ENCODE data around the gene NLK. TPM values are rescaled to one million over a fixed set of nuclear protein-coding genes. Genes with fewer than 3 reads are reported as not detected.
"Not testable (repeated sequence)": the region's sequence is repeated elsewhere in the genome, so short reads cannot be mapped to it uniquely, and the experiment has no call there.

The NLK gene
- total RNA-seq, 1 experiment from 2014 or later, result 18.0 TPM

DNA sequence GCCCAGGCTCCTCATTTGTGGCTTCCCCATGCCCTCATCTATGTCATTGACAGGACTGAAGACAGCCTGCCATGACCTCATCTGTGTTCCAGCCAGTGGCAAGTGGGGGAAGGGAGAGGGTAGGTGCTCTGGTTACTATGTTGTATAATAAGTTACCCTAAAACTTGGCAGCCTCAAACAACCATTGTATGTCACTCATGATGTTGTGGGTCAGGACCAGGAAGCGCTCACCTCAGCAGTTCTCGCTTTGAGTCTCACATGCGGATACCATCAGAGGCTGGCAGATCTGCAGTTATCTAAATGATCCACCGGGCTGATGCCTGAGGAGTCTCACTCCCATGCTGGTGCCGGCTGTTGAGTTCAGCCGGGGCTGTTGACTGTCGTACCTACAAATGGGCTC, 187.5 kb downstream of the NLK start:
- no peak for DNase-seq (ENCODE audit: low read depth)
- in situ Hi-C loops (cut with HindIII; ENCODE audit: low pct_unique_long_range_greater_than_20kb, low sequenced_read_pairs), result no loop called here

DNA sequence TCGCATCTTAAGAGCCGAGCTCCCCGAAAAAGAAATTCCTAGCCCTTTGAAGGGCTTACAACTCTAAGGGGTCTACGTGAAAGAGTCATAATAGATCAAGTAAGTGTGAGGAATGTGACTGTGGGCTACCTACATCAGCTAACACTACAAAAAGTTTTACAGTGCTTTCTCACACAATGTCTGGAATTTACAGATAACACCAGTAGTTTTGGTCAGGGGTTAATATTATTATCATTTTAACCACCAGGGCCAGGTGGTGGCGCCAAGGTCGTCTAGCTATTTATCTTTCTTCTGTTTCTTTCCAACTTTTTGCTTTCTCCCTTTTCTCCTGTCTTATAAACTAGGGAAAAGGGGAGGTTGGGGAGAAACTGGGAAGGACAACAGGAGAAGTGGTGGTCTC, 188.1 kb downstream of the NLK start:
- in situ Hi-C loops (cut with HindIII; ENCODE audit: low pct_unique_long_range_greater_than_20kb, low sequenced_read_pairs); DNase-seq (ENCODE audit: low read depth): not testable (repeated sequence)

GRCh38 chr17:28231624-28232023, 189.1 kb downstream of the NLK start:
- DNase-seq (ENCODE audit: low read depth); in situ Hi-C loops (cut with HindIII; ENCODE audit: low pct_unique_long_range_greater_than_20kb, low sequenced_read_pairs): not testable (repeated sequence)

DNA sequence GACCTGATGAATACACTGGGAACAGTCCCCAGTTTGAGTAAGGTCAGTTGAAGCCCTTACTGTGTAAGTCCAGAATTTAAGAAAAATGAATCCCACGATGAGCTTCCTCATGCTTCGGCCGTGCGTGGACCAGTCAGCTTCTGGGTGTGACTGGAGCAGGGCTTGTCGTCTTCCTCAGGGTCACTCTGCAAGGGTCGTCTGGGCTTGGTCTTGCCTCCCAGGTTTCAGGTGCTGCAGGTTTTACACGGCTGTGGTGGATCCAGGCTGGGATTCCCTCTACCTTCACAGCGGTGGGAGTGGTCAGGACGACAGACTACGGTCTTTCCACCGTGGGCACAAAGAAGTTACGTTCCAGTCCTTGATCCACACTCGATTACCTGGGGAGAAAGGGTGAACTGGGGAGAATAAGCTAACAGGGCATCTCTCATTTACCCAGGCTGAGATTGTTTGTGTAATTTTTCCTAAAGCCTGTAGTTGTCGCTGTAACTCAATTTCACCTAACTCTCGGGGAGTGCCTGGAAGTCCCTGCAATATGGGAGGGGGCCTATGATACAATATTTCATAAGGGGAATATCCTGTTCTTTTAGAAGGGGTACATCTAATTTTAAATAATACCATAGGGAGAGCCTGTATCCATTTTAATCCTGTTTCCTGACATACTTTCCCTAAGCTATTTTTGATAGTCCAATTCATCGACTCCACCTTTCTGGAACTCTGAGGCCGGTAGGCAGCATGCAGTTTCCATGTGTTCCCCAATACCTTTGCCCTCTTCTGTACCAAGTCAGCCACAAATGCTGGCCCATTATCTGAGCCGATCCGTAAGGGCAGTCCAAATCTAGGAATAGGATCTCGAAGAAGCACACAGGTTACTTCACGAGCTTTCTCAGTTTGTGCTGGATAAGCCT, 190.7 kb downstream of the NLK start:
- DNase-seq (ENCODE audit: low read depth); in situ Hi-C loops (cut with HindIII; ENCODE audit: low pct_unique_long_range_greater_than_20kb, low sequenced_read_pairs): not testable (repeated sequence)

GRCh38 chr17:28233872-28234856, 191.7 kb downstream of the NLK start:
- DNase-seq (ENCODE audit: low read depth); in situ Hi-C loops (cut with HindIII; ENCODE audit: low pct_unique_long_range_greater_than_20kb, low sequenced_read_pairs): not testable (repeated sequence)

DNA sequence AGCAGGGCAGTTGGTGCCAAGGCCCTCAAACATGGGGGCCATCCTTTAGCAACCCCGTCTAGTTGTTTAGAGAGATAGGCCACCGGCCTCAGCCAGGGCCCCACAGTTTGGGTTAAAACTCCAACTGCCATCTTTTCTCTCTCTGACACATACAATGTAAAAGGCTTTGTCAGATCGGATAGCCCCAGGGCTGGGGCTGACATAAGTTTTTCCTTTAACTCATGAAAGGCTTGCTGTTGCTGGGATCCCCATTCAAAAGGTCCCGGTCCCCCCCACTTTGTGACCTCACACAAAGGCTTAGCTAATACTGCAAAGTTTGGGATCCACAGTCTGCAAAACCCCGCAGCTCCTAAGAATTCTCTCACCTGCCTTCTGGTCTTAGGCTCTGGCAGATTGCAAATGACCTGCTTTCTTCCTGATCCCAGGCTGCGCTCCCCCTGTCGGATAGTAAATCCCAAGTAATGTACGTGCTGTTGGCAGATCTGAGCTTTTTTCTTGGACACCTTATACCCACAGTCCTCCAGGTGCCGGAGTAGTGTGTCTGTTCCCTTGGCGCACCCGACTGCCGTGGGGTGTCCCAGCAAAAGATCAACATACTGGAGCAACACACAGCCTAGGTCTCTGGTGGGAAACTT, 192.7 kb downstream of the NLK start:
- in situ Hi-C loops (cut with HindIII; ENCODE audit: low pct_unique_long_range_greater_than_20kb, low sequenced_read_pairs); DNase-seq (ENCODE audit: low read depth): not testable (repeated sequence)

DNA sequence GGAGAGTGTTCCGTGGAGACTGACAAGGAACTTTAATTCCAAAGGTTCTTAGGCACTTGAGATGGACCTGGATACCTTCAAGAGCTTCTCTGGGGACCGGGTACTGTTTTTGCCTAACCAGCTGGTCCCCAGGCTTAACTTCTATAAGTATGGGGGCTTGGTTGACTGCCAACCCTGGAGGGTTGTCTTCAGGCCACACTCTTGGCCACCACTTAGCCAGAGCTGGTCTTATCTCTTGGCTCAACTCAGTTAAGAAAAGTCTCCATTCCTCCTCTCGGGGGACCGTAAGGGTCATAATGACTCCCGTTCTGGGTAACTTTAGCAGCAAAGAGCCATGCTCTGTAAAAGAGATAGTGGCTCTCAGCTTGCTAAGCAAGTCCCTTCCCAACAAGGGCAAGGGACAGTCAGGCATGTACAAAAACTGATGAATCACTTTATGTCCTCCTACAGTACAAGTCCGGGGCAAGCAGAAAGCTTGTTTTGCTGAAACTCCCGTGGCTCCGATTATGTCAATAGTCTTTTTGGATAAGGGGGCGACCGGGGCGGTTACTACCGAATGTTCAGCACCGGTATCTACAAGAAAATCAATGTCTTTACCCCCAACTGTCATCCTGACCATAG, 193.7 kb downstream of the NLK start:
- in situ Hi-C loops (cut with HindIII; ENCODE audit: low pct_unique_long_range_greater_than_20kb, low sequenced_read_pairs); DNase-seq (ENCODE audit: low read depth): not testable (repeated sequence)

DNA sequence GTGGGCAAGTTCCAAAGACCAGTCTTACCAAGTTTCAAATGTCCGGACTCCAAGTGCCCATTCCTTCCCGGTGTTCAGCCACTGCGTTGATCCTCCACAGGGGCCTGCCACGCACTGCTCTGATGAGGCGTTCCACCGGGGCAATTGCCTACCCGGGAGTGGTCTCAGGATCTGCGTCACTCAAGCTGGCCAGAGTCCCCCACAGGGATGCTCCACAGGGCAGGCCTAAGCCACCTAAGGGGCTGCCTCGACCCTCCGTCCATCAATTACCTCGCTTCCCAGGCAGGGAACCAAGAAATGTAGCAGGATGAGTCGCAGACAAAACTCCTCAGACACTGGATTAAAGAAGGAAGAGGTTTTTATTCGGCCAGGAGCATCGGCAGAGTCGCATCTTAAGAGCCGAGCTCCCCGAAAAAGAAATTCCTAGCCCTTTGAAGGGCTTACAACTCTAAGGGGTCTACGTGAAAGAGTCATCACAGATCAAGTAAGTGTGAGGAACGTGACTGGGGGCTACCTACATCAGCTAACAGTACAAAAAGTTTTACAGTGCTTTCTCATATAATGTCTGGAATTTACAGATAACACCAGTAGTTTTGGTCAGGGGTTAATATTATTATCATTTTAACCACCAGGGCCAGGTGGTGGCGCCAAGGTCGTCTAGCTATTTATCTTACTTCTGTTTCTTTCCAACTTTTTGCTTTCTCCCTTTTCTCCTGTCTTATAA, 196.2 kb downstream of the NLK start:
- DNase-seq (ENCODE audit: low read depth); in situ Hi-C loops (cut with HindIII; ENCODE audit: low pct_unique_long_range_greater_than_20kb, low sequenced_read_pairs): not testable (repeated sequence)

DNA sequence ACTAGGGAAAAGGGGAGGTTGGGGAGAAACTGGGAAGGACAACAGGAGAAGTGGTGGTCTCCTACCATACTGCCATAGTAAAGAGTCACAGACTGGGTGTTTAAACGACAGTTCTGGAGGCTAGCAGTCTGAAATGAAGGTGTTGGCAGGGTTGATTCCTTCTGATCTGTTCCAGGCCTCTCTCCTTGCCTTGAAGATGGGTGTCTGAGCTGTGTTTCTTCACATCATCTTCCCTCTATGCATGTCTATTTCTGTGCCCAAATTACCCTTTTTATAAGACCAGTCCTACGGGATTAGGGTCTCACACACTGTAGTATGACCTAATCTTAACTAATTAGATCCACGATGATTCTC, 196.8 kb downstream of the NLK start:
- DNase-seq (ENCODE audit: low read depth), result no peak
- in situ Hi-C loops (cut with HindIII; ENCODE audit: low pct_unique_long_range_greater_than_20kb, low sequenced_read_pairs), result no loop called here

DNA sequence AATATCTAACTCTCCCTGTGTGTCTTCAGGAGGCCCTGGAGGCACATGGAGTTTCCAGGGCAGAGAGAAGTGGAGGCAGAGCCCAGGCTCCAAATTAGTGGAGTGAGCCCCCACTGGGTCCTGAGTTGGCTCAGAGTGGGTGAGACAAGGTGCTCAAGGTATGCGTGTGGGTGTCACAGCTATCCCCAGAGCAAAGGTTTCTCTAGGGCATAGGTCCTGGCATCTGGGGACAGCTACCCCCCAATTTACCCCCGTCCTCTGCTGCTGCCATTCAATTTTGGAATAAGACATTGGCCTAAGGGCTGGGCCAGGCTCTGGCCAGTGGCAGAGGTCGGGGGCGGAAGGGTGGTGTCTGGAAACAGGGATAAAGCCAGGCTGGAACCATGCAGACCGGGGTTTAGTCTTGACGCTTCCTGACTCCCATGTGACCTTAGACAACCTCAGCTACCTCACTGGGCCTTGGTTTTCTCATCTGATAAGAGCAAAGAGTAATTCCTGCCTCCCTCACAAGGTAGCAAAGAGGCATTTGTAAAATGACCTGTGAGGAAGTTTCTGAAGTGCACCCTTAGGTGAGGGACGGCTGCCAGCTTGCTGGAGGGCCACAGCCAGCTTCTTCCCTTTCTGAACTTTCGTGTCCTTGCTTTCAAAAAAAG, 198.3 kb downstream of the NLK start:
- no peak for DNase-seq (ENCODE audit: low read depth)
- in situ Hi-C loops (cut with HindIII; ENCODE audit: low pct_unique_long_range_greater_than_20kb, low sequenced_read_pairs), result no loop called here

DNA sequence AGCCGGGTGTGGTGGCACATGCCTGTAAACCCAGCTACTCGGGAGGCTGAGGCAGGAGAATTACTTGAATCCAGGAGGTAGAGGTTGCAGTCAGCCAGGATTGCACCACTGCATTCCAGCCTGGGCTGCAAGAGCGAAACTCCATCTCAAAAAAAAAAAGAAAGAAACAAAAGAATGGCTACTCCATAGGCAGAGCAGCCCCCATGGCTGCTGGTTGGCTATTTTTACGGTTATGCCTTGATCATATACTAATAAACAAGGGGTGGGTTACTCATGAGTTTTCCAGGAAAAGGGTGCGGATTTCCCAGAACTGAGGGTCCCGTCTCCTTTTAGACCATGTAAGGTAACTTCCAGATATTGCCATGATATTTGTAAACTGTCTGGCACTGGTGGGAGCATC, 200.3 kb downstream of the NLK start:
- no peak for DNase-seq (ENCODE audit: low read depth)
- in situ Hi-C loops (cut with HindIII; ENCODE audit: low pct_unique_long_range_greater_than_20kb, low sequenced_read_pairs), result no loop called here

GRCh38 chr17:28243268-28243667, 200.8 kb downstream of the NLK start:
- in situ Hi-C loops (cut with HindIII; ENCODE audit: low pct_unique_long_range_greater_than_20kb, low sequenced_read_pairs); DNase-seq (ENCODE audit: low read depth): not testable (repeated sequence)

DNA sequence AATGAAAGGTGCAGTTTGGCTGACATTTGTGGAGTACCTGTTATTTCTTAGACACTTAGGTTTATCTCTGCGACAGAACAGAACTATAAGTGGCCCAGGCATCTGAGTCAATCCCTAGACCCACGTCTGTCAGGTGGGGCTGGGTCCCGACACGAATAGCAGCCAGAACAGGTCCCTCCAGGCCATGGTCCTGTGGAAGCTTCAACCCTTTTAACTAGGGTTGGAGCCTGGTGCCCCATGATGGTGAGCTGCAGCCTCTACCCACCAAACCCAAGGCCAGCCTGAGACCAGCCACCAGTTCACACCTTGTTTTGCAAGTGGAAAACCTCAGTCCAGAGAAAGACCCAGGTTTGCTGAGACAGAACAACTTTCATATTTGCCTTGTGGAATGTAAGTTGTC, 202.0 kb downstream of the NLK start:
- in situ Hi-C loops (cut with HindIII; ENCODE audit: low pct_unique_long_range_greater_than_20kb, low sequenced_read_pairs), result no loop called here
- no peak for DNase-seq (ENCODE audit: low read depth)

Other genes starting within 250 kb of the NLK start
- 1.2 TPM in 1 of 2 replicates, not detected in the other for gene NOS2, start 242.1 kb upstream of the NLK start, total RNA-seq (2014; rRNA removed; shearing (Covaris generic); ENCODE audit: low replicate concordance)
- gene LYRM9, start 149.3 kb upstream of the NLK start, total RNA-seq (2014; rRNA removed; shearing (Covaris generic); ENCODE audit: low replicate concordance), result 2.5 and 32.8 TPM in 2 replicates

Measured in Caki2 (cell line).